NCI-H2196 (cell line): Measurements from ENCODE around the gene PLCB4.
A peak's percentile ranks its signal among the peaks of the same experiment; 100 is the strongest.

ENCODE experiments used
- DNase-seq: peaks from one replicate; lab custom pipeline; 2025; ENCODE audit not compliant: unreplicated experiment; lab: John Stamatoyannopoulos, UW

Gene PLCB4

DNA sequence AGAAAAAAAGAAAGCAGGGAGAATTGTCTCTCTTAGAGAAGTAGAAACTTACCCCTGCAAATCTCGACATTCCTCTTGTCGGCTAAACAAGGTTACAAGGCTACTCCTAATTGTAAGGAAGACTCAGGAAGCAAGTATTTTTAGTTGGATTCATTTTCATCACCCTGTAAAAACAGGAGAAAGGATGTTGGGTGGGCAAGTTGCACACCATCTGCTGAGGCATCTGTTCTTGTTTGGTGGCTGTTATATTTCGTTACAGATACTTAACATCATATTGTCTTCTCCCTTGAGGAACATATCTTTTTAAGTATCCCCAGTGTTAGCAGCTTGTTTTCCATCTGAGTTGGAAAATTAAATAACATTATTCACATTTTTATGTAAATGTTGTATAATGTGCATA lies 187.5 kb downstream of the PLCB4 start:
- DNase-seq = no peak

DNA sequence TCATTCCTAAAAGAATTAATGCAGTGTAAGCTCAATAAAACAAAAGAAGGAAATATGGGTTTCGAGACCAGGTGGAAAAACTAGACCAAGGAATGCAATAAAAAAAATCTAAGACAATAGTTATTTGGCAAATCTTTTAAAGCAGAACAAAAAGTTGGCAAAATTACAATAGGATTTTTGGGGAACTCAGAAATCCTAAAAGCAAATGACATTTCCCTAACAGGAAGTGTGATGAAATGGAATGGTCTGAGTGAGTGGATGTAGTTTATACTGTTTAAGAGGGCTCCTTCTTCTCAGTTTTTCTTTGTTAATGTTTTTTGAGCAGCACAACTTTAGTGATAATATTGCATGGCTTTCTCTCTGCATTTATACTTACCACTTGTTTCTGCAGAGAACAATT lies 190.0 kb downstream of the PLCB4 start:
- no peak for DNase-seq

- DNase-seq = no peak
Measured at GRCh38 chr20:9260027-9260426, 191.1 kb downstream of the PLCB4 start.

- no peak for DNase-seq
Measured at GRCh38 chr20:9261781-9262180, 192.9 kb downstream of the PLCB4 start.

GRCh38 chr20:9262653-9263194 lies 193.8 kb downstream of the PLCB4 start:
- no peak for DNase-seq

GRCh38 chr20:9269280-9269971 lies 200.5 kb downstream of the PLCB4 start:
- no peak for DNase-seq

- no peak for DNase-seq
Measured at GRCh38 chr20:9270831-9271230, 201.9 kb downstream of the PLCB4 start.

DNA sequence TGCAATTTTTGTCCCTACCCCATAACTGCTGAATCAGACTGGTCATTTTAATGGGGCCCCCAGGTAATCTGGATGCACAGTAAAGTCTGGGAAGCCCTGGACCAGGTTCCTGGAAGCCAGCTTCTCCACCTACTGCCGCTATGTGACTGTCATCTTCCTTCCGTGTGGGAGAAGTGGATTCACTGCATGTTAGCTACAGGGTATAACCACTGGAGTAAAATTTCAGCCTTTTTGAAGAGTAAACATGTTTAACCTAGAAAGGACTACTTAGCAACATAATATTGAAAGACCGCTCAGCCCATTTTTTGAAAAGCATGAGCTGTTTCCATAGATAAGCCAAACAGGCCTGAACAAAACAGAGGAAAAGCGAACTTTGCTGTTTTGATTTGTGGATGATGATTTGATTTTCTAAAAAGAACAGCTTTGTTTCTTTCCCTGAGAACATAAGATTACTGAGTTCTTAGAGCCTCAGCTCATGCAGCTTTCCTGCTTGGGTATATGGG lies 208.1 kb downstream of the PLCB4 start:
- DNase-seq = no peak

- DNase-seq = no peak
Measured at GRCh38 chr20:9279918-9280401, 211.1 kb downstream of the PLCB4 start.

GRCh38 chr20:9280666-9281065 lies 211.8 kb downstream of the PLCB4 start:
- no peak for DNase-seq

DNA sequence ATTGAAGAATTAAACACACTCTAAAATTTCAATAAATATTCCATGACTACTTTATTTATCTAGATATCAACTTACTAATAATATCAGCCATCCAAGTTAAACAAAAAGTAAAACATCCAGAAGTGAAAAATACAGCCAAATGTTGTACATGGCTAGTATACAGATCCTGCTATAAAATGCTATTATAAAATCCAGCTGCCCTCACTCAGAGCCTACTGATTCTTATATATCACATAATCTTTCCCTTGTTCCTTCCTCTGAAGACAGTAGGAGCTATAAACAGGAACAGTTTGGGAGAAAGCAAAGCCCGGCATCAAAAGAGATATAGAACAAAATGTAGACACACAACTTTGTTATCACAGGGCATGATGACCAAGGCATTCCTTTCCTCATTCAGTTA lies 212.9 kb downstream of the PLCB4 start:
- no peak for DNase-seq

- DNase-seq = no peak
Measured at GRCh38 chr20:9285617-9286016, 216.7 kb downstream of the PLCB4 start.

GRCh38 chr20:9286501-9287461 lies 217.9 kb downstream of the PLCB4 start:
- DNase-seq = no peak

DNA sequence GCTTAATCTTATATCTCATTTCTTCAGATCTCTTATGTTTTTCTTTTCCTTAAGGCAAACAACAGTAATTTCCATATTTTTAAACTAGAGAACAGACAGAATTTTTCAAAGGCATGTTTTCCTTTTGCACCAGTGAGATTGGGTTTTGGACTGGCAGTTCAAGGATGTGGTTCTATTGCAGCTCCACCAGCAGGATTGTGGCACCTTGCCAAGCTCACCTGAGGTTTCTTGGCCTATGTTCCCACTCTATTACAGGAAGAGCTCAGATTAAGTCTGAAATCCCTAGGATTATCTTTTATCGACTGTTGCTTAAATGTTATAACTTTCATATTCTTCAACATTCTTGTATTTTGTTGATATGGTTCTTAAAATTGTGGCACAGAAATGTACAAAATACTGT lies 218.9 kb downstream of the PLCB4 start:
- DNase-seq = peak; percentile 17

GRCh38 chr20:9290331-9290730 lies 221.4 kb downstream of the PLCB4 start:
- DNase-seq = no peak

DNA sequence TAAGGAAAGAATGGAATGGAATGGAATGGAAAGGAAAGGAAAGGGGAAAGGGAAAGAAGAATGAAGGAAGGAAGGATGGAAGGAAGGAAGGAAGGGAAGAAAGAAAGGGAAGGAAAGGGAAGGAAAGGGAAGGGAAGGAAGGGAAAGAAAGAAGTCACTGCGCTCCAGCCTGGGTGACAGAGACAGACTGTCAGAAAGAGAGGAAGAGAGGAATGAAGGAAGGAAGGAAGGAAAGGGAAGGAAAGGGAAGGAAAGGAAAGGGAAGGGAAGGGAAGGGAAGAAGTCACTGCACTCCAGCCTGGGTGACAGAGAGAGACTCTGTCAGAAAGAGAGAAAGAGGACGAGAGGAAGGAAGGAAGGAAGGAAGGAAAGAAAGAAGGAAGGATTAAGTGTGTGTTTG lies 224.3 kb downstream of the PLCB4 start:
- DNase-seq = no peak

GRCh38 chr20:9294041-9294440 lies 225.2 kb downstream of the PLCB4 start:
- DNase-seq = no peak

DNA sequence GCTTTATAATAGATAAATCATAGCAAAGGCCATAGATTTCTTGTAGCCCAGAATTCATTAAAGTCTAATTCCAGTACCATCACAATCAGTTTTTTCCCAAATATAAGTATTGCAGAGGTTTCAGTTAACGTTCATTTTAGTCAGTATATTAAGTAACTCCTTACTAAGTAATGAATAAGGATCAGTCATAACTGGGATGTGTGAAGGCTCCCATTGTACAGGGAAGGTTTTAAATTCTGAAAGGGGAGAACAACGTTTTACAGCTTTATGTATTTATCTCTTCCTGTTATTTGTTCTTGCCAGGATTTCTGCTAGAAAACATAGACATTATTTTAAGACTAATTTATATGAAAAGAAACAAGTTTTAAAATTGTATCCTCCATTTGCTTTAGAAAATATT lies 230.0 kb downstream of the PLCB4 start:
- DNase-seq = no peak

GRCh38 chr20:9300080-9300479 lies 231.2 kb downstream of the PLCB4 start:
- DNase-seq = no peak

DNA sequence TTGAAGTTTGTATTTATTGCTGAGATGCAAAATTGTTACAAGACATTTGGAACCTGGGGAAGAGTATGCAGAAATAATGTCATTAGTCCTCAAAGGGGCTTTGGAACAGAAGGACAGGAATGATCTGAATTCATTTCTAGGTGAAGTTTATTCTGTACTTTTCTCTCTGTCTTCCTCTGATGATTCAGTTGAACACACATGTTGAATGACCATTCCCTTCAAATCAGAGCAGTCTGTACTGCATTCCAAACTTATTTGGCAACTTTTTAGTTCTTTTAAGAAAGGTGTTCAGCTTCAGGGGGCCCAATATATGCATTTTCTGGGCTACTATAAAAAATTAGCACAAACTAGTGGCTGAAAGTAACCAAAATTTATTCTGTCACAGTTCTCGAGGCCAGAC lies 231.6 kb downstream of the PLCB4 start:
- no peak for DNase-seq
